IMR-90 (cell line): ENCODE data around the gene KCNJ10. TPM values are rescaled to one million over a fixed set of nuclear protein-coding genes. Genes with fewer than 3 reads are reported as not detected.

ENCODE experiments used
- ATAC-seq: fragments of 200-7000 bp; cut with Tn5 transposase; 2 replicates; pipeline ENCODE4 v1.9.1; 2020; ENCODE audit warnings: low read depth, mild to moderate bottlenecking, moderate library complexity
- BruUV-seq: library from RNA; stranded (reverse); fragments of 400-500 nt; replicated peaks from 2 replicates; lab custom pipeline; 2021; lab: Mats Ljungman, UMichigan
- CTCF ChIA-PET: fragments of 300-600 bp; formaldehyde crosslinking; extraction: SDS; loops from one replicate; lab custom pipeline; 2021; ENCODE audit warnings: antibody characterized with exemption; lab: Yijun Ruan, JAX
- POLR2A ChIA-PET: fragments of 300-600 bp; sonication (Branson Sonifier 250); formaldehyde crosslinking; loops from one replicate; lab custom pipeline; 2022; ENCODE audit warnings: antibody characterized with exemption; ENCODE audit not compliant: unreplicated experiment; lab: Charles Lee
- DNase-seq: peaks from one replicate; pipeline ENCODE4 v3.0.0; 2013
- H2AFZ ChIP-seq: replicated peaks from 2 replicates; pipeline ENCODE3; 2013; ENCODE audit warnings: low read length, mild to moderate bottlenecking; ENCODE audit not compliant: poor library complexity
- H2AK5ac ChIP-seq: 2 replicates; pipeline ENCODE4 v1.6.1; 2013; ENCODE audit warnings: low read depth, low read length, inconsistent platforms
- H2AK9ac ChIP-seq: replicated peaks from 2 replicates; pipeline ENCODE3; 2013; ENCODE audit warnings: mild to moderate bottlenecking, low read depth, low read length, moderate library complexity; ENCODE audit not compliant: poor library complexity
- H2BK120ac ChIP-seq: 2 replicates; pipeline ENCODE4 v1.6.1; 2013; ENCODE audit warnings: low read depth, low read length, inconsistent platforms
- H2BK15ac ChIP-seq: 3 replicates; pipeline ENCODE4 v1.6.1; 2013; ENCODE audit warnings: low read depth, low read length, inconsistent platforms
- H2BK20ac ChIP-seq: 2 replicates; pipeline ENCODE4 v1.6.1; 2013; ENCODE audit warnings: low read depth, mild to moderate bottlenecking, inconsistent platforms, low read length, moderate library complexity
- H2BK5ac ChIP-seq: 2 replicates; pipeline ENCODE4 v1.6.1; 2013; ENCODE audit warnings: mild to moderate bottlenecking, low read depth, low read length, inconsistent platforms; ENCODE audit not compliant: poor library complexity, severe bottlenecking
- H3K14ac ChIP-seq: replicated peaks from 2 replicates; pipeline ENCODE4 v1.6.1; 2013; ENCODE audit warnings: low read depth, low read length, inconsistent platforms
- H3K18ac ChIP-seq: 2 replicates; pipeline ENCODE4 v1.6.1; 2013; ENCODE audit warnings: low read depth, low read length, control low read depth
- H3K23ac ChIP-seq: 2 replicates; pipeline ENCODE4 v1.6.1; 2013; ENCODE audit warnings: low read depth, low read length, inconsistent platforms
- H3K27ac ChIP-seq: 2 replicates; pipeline ENCODE4 v1.5.1; 2013; ENCODE audit warnings: mild to moderate bottlenecking, control low read depth, low read length; ENCODE audit not compliant: insufficient read depth
- H3K27me3 ChIP-seq: 2 replicates; pipeline ENCODE4 v1.6.1; 2013; ENCODE audit warnings: low read length; ENCODE audit not compliant: control insufficient read depth, insufficient read depth
- H3K36me3 ChIP-seq: 2 replicates; pipeline ENCODE4 v1.6.1; 2013; ENCODE audit warnings: low read length, mixed read lengths; ENCODE audit not compliant: control insufficient read depth, insufficient read depth
- H3K4ac ChIP-seq: 2 replicates; pipeline ENCODE4 v1.6.1; 2013; ENCODE audit warnings: low read depth, low read length, inconsistent platforms
- H3K4me1 ChIP-seq: 2 replicates; pipeline ENCODE4 v1.6.1; 2013; ENCODE audit warnings: low read length, mixed read lengths; ENCODE audit not compliant: control insufficient read depth, insufficient read depth
- H3K4me2 ChIP-seq: 2 replicates; pipeline ENCODE4 v1.6.1; 2013; ENCODE audit warnings: low read depth, mild to moderate bottlenecking, control low read depth, low read length, moderate library complexity
- H3K4me3 ChIP-seq: 2 replicates; pipeline ENCODE4 v1.5.1; 2013; ENCODE audit warnings: low read depth, mild to moderate bottlenecking, control low read depth, low read length, moderate library complexity; ENCODE audit not compliant: insufficient read depth
- H3K56ac ChIP-seq: 2 replicates; pipeline ENCODE4 v1.6.1; 2013; ENCODE audit warnings: low read length, inconsistent platforms; ENCODE audit not compliant: insufficient read depth; ENCODE audit errors: extremely low read depth
- H3K79me1 ChIP-seq, 2 experiments: 2 replicates each; pipeline ENCODE4 v1.6.1; 2013; ENCODE audit warnings: low read length in 2 of 2, inconsistent platforms in 1 of 2, low read depth in 1 of 2
- H3K9ac ChIP-seq: 2 replicates; pipeline ENCODE4 v1.6.1; 2013; ENCODE audit warnings: low read depth, low read length, control low read depth
- H3K9me1 ChIP-seq: 2 replicates; pipeline ENCODE4 v1.6.1; 2013; ENCODE audit warnings: low read length, inconsistent platforms; ENCODE audit not compliant: insufficient read depth
- H3K9me3 ChIP-seq: 2 replicates; pipeline ENCODE4 v1.6.1; 2013; ENCODE audit warnings: low read length; ENCODE audit not compliant: control insufficient read depth, insufficient read depth
- H4K20me1 ChIP-seq: 2 replicates; pipeline ENCODE4 v1.6.1; 2013; ENCODE audit warnings: low read length, inconsistent platforms; ENCODE audit not compliant: insufficient read depth
- H4K5ac ChIP-seq: 2 replicates; pipeline ENCODE4 v1.6.1; 2013; ENCODE audit warnings: mild to moderate bottlenecking, low read depth, low read length, control low read depth
- H4K8ac ChIP-seq, 2 experiments: 2 replicates each; pipeline ENCODE4 v1.6.1; 2013; ENCODE audit warnings: low read depth in 2 of 2, low read length in 2 of 2, control low read depth in 1 of 2, inconsistent platforms in 1 of 2
- H4K91ac ChIP-seq: 2 replicates; pipeline ENCODE4 v1.6.1; 2013; ENCODE audit warnings: low read depth, low read length, inconsistent platforms; ENCODE audit not compliant: insufficient read depth
- CEBPB ChIP-seq: IDR thresholded peaks from 2 replicates; pipeline ENCODE4 v1.6.1; 2012; ENCODE audit warnings: low read depth, low read length, improper control_type of control experiment
- RAD21 ChIP-seq: IDR thresholded peaks from 2 replicates; pipeline ENCODE4 v1.6.1; 2012; ENCODE audit warnings: low read length, improper control_type of control experiment
- WGBS, 2 experiments: methylation state at CpG; one replicate each; pipeline versions ENCODE4 v1.1.5 to v1.1.7; 2013; ENCODE audit warnings: missing lambda C conversion rate in 2 of 2; ENCODE audit not compliant: insufficient read length in 1 of 2; ENCODE audit errors: extremely low coverage in 2 of 2; 5-methylcytosine and 5-hydroxymethylcytosine counted together
- dilution Hi-C: fragments of 300-500 bp; cut with HindIII; formaldehyde crosslinking; loops from one replicate; pipeline ENCODE4 v1.14.3; 2018; ENCODE audit warnings: low sequenced_read_pairs; ENCODE audit not compliant: unreplicated experiment
- in situ Hi-C: fragments of 300-500 bp; cut with MboI; formaldehyde crosslinking; loops from 3 replicates; pipeline ENCODE4 v1.14.3; 2019; ENCODE audit warnings: low sequenced_read_pairs, inconsistent platforms, mixed read lengths
- intact Hi-C: fragments of 100-400 bp; cut with micrococcal nuclease; formaldehyde crosslinking; loops from 2 replicates; pipeline ENCODE4 v1.10.0; 2022
- polyA plus RNA-seq, 3 experiments: library from polyadenylated mRNA; depleted of rRNA; stranded (reverse); fragments of >200 nt; gene quantifications; 2 replicates each; pipeline ENCODE4 v1.2.3, GENCODE V29; 2012; ENCODE audit warnings: low replicate concordance in 1 of 3
- total RNA-seq: library from RNA; depleted of rRNA; stranded (reverse); fragments of >200 nt; gene quantifications from 2 replicates; pipeline ENCODE4 v1.2.3, GENCODE V29; 2012

Gene KCNJ10
- total and polyA plus RNA-seq, 2 of the 4 experiments (the other 2 are of a cell fraction): not detected

DNA sequence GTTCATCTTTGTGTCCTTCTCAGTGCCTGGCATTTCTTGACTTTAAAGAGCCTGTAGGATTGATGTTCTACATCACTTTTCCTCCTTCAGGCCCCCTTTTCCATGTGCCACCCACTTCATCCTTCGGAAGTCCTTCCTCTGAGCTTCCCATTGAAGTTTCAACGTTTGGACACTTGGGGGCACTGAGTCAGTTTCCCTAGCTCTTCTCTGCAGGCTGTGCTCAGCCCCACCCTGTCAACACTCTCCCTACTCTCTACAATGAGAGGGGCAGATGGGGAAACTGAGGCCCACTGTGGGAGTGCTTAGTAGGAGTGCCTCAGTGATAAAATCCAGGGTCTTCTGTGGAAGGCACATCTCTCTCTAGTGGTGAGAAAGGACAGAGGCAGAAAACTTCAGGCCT, 11.9 kb downstream of the KCNJ10 start:
- ChIA-PET CTCF (interaction anchor here (1.1 to 1.2 kb wide), 2 partner anchors 9 to 12 kb away, joined by 3 to 6 read pairs; no protein-coding TSS in a partner anchor), POLR2A (no interaction called here)
- Histone ChIP-seq H4K91ac (no peak overlapping the region), H3K18ac (no peak overlapping the region), H3K14ac (no peak overlapping the region), H3K27me3 (peaks cover 62% of the 10 kb centered on the region), H2BK20ac (no peak overlapping the region), H3K9ac (no peak overlapping the region), H3K27ac (no peak overlapping the region), H2BK15ac (no peak overlapping the region), H2AFZ (peak overlapping the region; percentile 3), H3K9me1 (no peaks in the 10 kb centered on the region), H3K9me3 (no peaks in the 10 kb centered on the region), H3K56ac (no peak overlapping the region), H2BK5ac (no peak overlapping the region), H4K5ac (no peak overlapping the region), H3K79me1 (no peaks in the 10 kb centered on the region), H2AK5ac (no peak overlapping the region), H2AK9ac (no peak overlapping the region), H2BK120ac (no peak overlapping the region), H3K4ac (no peak overlapping the region), H3K36me3 (no peaks in the 10 kb centered on the region), H3K4me3 (no peak overlapping the region), H4K20me1 (no peaks in the 10 kb centered on the region), H4K8ac (no peak overlapping the region), H3K4me1 (no peaks in the 10 kb centered on the region), H3K23ac (no peak overlapping the region), H3K4me2 (no peak overlapping the region)
- intact Hi-C loops (no loop called here), dilution Hi-C loops (no loop called here), in situ Hi-C loops (no loop called here)
- 60% methylated on average over 1 of the region's 2 CpGs; no CpG with 5 or more reads in 1 of the 2 experiments for WGBS, 2 experiments
- BruUV-seq: no TSS peak
- 0 out of 2 replicates have a peak, but pooled peaks have one; percentile 14 for TF ChIP-seq RAD21
- no peak for TF ChIP-seq CEBPB
- no peak for DNase-seq
- ATAC-seq: peak; percentile 42; the same call in 1 of the 2 replicates
